AG09309 (cell line): ENCODE data around the gene RARA.

Experiments used
- DNase-seq: peaks from one replicate; pipeline ENCODE4 v3.0.0-alpha.2; 2010; ENCODE audit warnings: low read depth
- H3K4me3 ChIP-seq: 2 replicates; pipeline ENCODE4 v1.5.1; 2011; ENCODE audit warnings: mild to moderate bottlenecking, low read depth, low read length, moderate library complexity; ENCODE audit not compliant: control insufficient read depth
- CTCF ChIP-seq: IDR thresholded peaks from 2 replicates; pipeline ENCODE4 v1.5.1; 2011; ENCODE audit warnings: mild to moderate bottlenecking, low read depth, low read length, inconsistent platforms; ENCODE audit not compliant: insufficient read depth, control insufficient read depth; ENCODE audit errors: missing control alignments

The RARA gene

GRCh38 chr17:40355123-40355803 is 46.3 kb downstream of the RARA start:
- H3K4me3 ChIP-seq: no peak overlapping the region
- no peak for DNase-seq
- peak; percentile 96 for TF ChIP-seq CTCF

GRCh38 chr17:40355804-40356758 is 47.1 kb downstream of the RARA start:
- no peak for TF ChIP-seq CTCF
- DNase-seq: no peak
- H3K4me3 ChIP-seq: no peak overlapping the region

- H3K4me3 ChIP-seq: no peak overlapping the region
- DNase-seq: no peak
- TF ChIP-seq CTCF: no peak
Measured at GRCh38 chr17:40356990-40357881, 48.3 kb downstream of the RARA start.

GRCh38 chr17:40358323-40359038 is 49.5 kb downstream of the RARA start:
- H3K4me3 ChIP-seq: no peak overlapping the region
- TF ChIP-seq CTCF: peak; percentile 93
- DNase-seq: peak; percentile 41

GRCh38 chr17:40360091-40360490 is 51.1 kb downstream of the RARA start:
- H3K4me3 ChIP-seq: no peak overlapping the region
- no peak for DNase-seq
- TF ChIP-seq CTCF: no peak
